K562 (cell line): ENCODE measurements around the gene PCK1. TPM values are rescaled to one million over a fixed set of nuclear protein-coding genes. Genes with fewer than 3 reads are reported as not detected.

ENCODE experiments used
- ATAC-seq: fragments of 200-7000 bp; cut with Tn5 transposase; 3 replicates; pipeline ENCODE4 v1.9.1; 2020; ENCODE audit warnings: moderate library complexity
- BruUV-seq: library from RNA; stranded (reverse); fragments of 400-500 nt; replicated peaks from 2 replicates; lab custom pipeline; 2021; lab: Mats Ljungman, UMichigan
- CTCF ChIA-PET: fragments of 300-600 bp; formaldehyde crosslinking; extraction: SDS; loops from one replicate; lab custom pipeline; 2021; ENCODE audit warnings: low intra/inter-chr PET ratio; lab: Yijun Ruan, JAX
- POLR2A ChIA-PET: fragments of 300-600, 350-650 bp; sonication (Branson Sonifier 250); formaldehyde crosslinking; extraction: SDS; loops from one replicate; lab custom pipeline; 2021; ENCODE audit warnings: antibody characterized with exemption, inconsistent platforms; lab: Yijun Ruan, JAX
- DNase-seq, 4 experiments: peaks; one replicate each; pipeline versions ENCODE4 v3.0.0 to v3.0.0-alpha.2; 2011 to 2018; ENCODE audit warnings: low spot score in 3 of 4, mixed read lengths in 3 of 4; ENCODE audit errors: extremely low read depth in 1 of 4
- FAIRE-seq: peaks from 2 replicates; lab custom pipeline; 2011; peaks lifted over from hg19 to GRCh38; lab: Jason Lieb, UNC
- H2AFZ ChIP-seq: 2 replicates; pipeline ENCODE4 v1.6.0; 2011; ENCODE audit warnings: low read depth, low read length, control low read depth, inconsistent platforms
- H3K27ac ChIP-seq: fragments of 200-600 bp; 3 replicates; pipeline ENCODE4 v1.8.0; 2011; ENCODE audit warnings: low read depth, mild to moderate bottlenecking, control low read depth, inconsistent platforms, low read length, moderate library complexity, mixed read lengths; ENCODE audit errors: extremely low read depth
- H3K27me3 ChIP-seq, 2 experiments: fragments of 300-600 bp in 1 of 2; 2 replicates in 1 of 2; 3 replicates in 1 of 2; pipeline versions ENCODE4 v1.6.0 to v1.8.0; 2011; ENCODE audit warnings: inconsistent platforms in 2 of 2, low read length in 2 of 2, mild to moderate bottlenecking in 1 of 2, mixed read lengths in 1 of 2, moderate library complexity in 1 of 2; ENCODE audit not compliant: control insufficient read depth in 2 of 2, insufficient read depth in 2 of 2
- H3K36me3 ChIP-seq: fragments of 300-600 bp; 3 replicates; pipeline ENCODE4 v1.8.0; 2011; ENCODE audit warnings: mild to moderate bottlenecking, low read length, inconsistent platforms; ENCODE audit not compliant: control insufficient read depth, insufficient read depth
- H3K4me1 ChIP-seq, 2 experiments: fragments of 200-600 bp in 1 of 2; replicated peaks in 1 of 2; 2 replicates in 1 of 2; 3 replicates in 1 of 2; pipeline versions ENCODE4 v1.5.1 to v1.8.0; 2011; ENCODE audit warnings: inconsistent platforms in 2 of 2, low read length in 2 of 2, mild to moderate bottlenecking in 1 of 2, mixed read lengths in 1 of 2, moderate library complexity in 1 of 2; ENCODE audit not compliant: control insufficient read depth in 2 of 2, insufficient read depth in 2 of 2
- H3K4me2 ChIP-seq: 2 replicates; pipeline ENCODE4 v1.6.1; 2011; ENCODE audit warnings: low read length, control low read depth, inconsistent platforms, mixed read lengths; ENCODE audit not compliant: insufficient read depth
- H3K4me3 ChIP-seq: fragments of 200-600 bp; sonication (generic), shearing (Covaris generic); 2 replicates; pipeline ENCODE4 v1.5.1; 2016; ENCODE audit warnings: control low read depth, inconsistent platforms
- H3K79me2 ChIP-seq: fragments of 200-600 bp; 3 replicates; pipeline ENCODE4 v1.8.0; 2011; ENCODE audit warnings: low read length, inconsistent platforms; ENCODE audit not compliant: control insufficient read depth, insufficient read depth
- H3K9ac ChIP-seq, 2 experiments: 2 replicates each; pipeline versions ENCODE4 v1.6.0 to v1.6.1; 2011; ENCODE audit warnings: low read depth in 2 of 2, low read length in 2 of 2, control low read depth in 1 of 2, inconsistent platforms in 1 of 2, mild to moderate bottlenecking in 1 of 2, mixed read lengths in 1 of 2; ENCODE audit not compliant: insufficient read depth in 1 of 2
- H3K9me1 ChIP-seq: one replicate; pipeline ENCODE4 v1.6.0; 2011; ENCODE audit warnings: inconsistent platforms, mild to moderate bottlenecking, low read length, moderate library complexity; ENCODE audit not compliant: control insufficient read depth, insufficient read depth
- H3K9me3 ChIP-seq: replicated peaks from 2 replicates; pipeline ENCODE4 v1.5.1; 2011; ENCODE audit warnings: low read depth, low read length, inconsistent platforms; ENCODE audit not compliant: control insufficient read depth, insufficient read depth
- H4K20me1 ChIP-seq: replicated peaks from 2 replicates; pipeline ENCODE4 v1.6.1; 2011; ENCODE audit warnings: low read length, inconsistent platforms, mixed read lengths; ENCODE audit not compliant: control insufficient read depth, insufficient read depth
- GATAD2B ChIP-seq: fragments of 450-650 bp; IDR thresholded peaks from 2 replicates; pipeline ENCODE4 v1.6.1; 2017; ENCODE audit warnings: mild to moderate bottlenecking, borderline replicate concordance
- HDGF ChIP-seq: fragments of 450-650 bp; IDR thresholded peaks from 2 replicates; pipeline ENCODE4 v1.6.1; 2016
- HMBOX1 ChIP-seq: sonication (generic); IDR thresholded peaks from 2 replicates; pipeline ENCODE4 v1.6.1; 2016
- KLF1 ChIP-seq: fragments of 450-650 bp; IDR thresholded peaks from 2 replicates; pipeline ENCODE4 v1.6.1; 2016; ENCODE audit warnings: missing genetic modification characterization, missing compliant biosample characterization
- TOE1 ChIP-seq, 2 experiments: fragments of 450-650 bp in 1 of 2; sonication (generic) in 1 of 2; formaldehyde crosslinking in 1 of 2; IDR thresholded peaks; 2 replicates each; pipeline versions ENCODE4 v1.7.1 to v1.8.0; 2016 to 2022; ENCODE audit warnings: borderline replicate concordance in 2 of 2, mild to moderate bottlenecking in 2 of 2, antibody characterized with exemption in 1 of 2, inconsistent platforms in 1 of 2, low read depth in 1 of 2, missing genetic modification reagents in 1 of 2, moderate library complexity in 1 of 2
- VEZF1 ChIP-seq: fragments of 200-800 bp; sonication (Bioruptor generic); IDR thresholded peaks from 2 replicates; pipeline ENCODE4 v1.6.1; 2017; ENCODE audit warnings: missing genetic modification characterization, missing compliant biosample characterization
- ZBTB11 ChIP-seq, 3 experiments: fragments of 200-800 bp in 1 of 3; fragments of 250-450 bp in 1 of 3; fragments of 450-650 bp in 1 of 3; sonication (Bioruptor Pico) in 1 of 3; sonication (Bioruptor generic) in 1 of 3; formaldehyde crosslinking in 1 of 3; IDR thresholded peaks; 2 replicates each; pipeline versions ENCODE4 v1.6.1 to v1.8.0; 2016 to 2022; ENCODE audit warnings: mild to moderate bottlenecking in 2 of 3, missing genetic modification characterization in 2 of 3, missing compliant biosample characterization in 1 of 3, moderate library complexity in 1 of 3
- ZNF174 ChIP-seq: fragments of 250-450 bp; sonication (Bioruptor Pico); IDR thresholded peaks from 2 replicates; pipeline ENCODE4 v1.4.0; 2020; ENCODE audit warnings: mild to moderate bottlenecking
- ZNF280A ChIP-seq: fragments of 450-650 bp; IDR thresholded peaks from 2 replicates; pipeline ENCODE4 v1.6.1; 2018; ENCODE audit warnings: mild to moderate bottlenecking, low read depth; ENCODE audit not compliant: partially characterized antibody
- WGBS: fragments of 100-300 bp; shearing (Covaris generic); methylation state at CpG from one replicate; pipeline ENCODE4 v1.1.6; 2016; ENCODE audit warnings: low coverage, mixed read lengths; ENCODE audit not compliant: insufficient coverage; ENCODE audit errors: missing lambda C conversion rate; 5-methylcytosine and 5-hydroxymethylcytosine counted together
- in situ Hi-C: fragments of 300-500 bp; cut with MboI; formaldehyde crosslinking; loops from 4 replicates; pipeline ENCODE4 v1.15.0; 2018; ENCODE audit warnings: inconsistent platforms, mixed read lengths
- intact Hi-C: fragments of 100-400 bp; cut with micrococcal nuclease; formaldehyde crosslinking; loops from 2 replicates; pipeline ENCODE4 v1.14.2; 2022
- polyA plus RNA-seq, 8 experiments: library from polyadenylated mRNA; depleted of rRNA in 4 of 8; stranded (reverse) in 5 of 8; unstranded in 3 of 8; fragments of >200 nt; fragmentation: Nextera tagmentation in 2 of 8; fragmentation: Illumina TruSeq in 1 of 8; extraction: Ambion mirVana in 2 of 8; extraction: Trizol in 1 of 8; gene quantifications; 2 replicates each; pipeline versions ENCODE4 v1.2.1 to v1.2.3, GENCODE V29; 2011 to 2014; ENCODE audit warnings: inconsistent platforms in 1 of 8, missing spikeins in 1 of 8
- total RNA-seq, 7 experiments: library from RNA; depleted of rRNA in 6 of 7; stranded (reverse); fragments of >200 nt in 6 of 7; fragmentation: Illumina TruSeq in 2 of 7; extraction: Trizol in 2 of 7; gene quantifications; 2 replicates each; pipeline versions ENCODE4 v1.2.1 to v1.2.3, GENCODE V29; 2011 to 2021; ENCODE audit warnings: low replicate concordance in 1 of 7

The PCK1 gene
- total and polyA plus RNA-seq, 9 of the 15 experiments (the other 6 are each of a cell fraction or from before 2014, with no cell fraction given) = 0.05 to 0.73 (median 0.15) TPM

GRCh38 chr20:57610261-57610952 lies 49.5 kb downstream of the PCK1 start (continued):
- TF ChIP-seq ZNF280A = no peak
- no peak for TF ChIP-seq KLF1
- TF ChIP-seq ZNF174 = no peak

GRCh38 chr20:57611586-57612311 lies 50.8 kb downstream of the PCK1 start:
- Histone ChIP-seq H3K27ac (no peak overlapping the region), H3K9me1 (no peaks in the 10 kb centered on the region), H3K36me3 (no peaks in the 10 kb centered on the region), H3K9me3 (no peaks in the 10 kb centered on the region), H4K20me1 (peaks cover 8% of the 10 kb centered on the region; the same call in 1 of the 2 replicates), H3K4me3 (no peak overlapping the region), H2AFZ (no peak overlapping the region), H3K27me3 (peaks cover 16 to 63% of the 10 kb centered on the region in 2 experiments; a peak in 4 of 5 replicates), H3K4me2 (no peak overlapping the region), H3K79me2 (no peaks in the 10 kb centered on the region), H3K9ac (no peak overlapping the region), H3K4me1 (peaks cover 0 to 3% of the 10 kb centered on the region in 2 experiments; a peak in 1 of 5 replicates)
- intact Hi-C loops = no loop called here
- CTCF ChIA-PET = no interaction called here
- WGBS = under 1% methylated on average over 11 of the region's 18 CpGs
- BruUV-seq = no TSS peak
- in situ Hi-C loops = loop anchor here (25.0 kb wide), 1 partner anchor 601 kb away; no protein-coding TSS in a partner anchor
- FAIRE-seq = no peak
- no peak for DNase-seq
- POLR2A ChIA-PET = no interaction called here
- no peak; the same call in 2 of the 3 replicates for ATAC-seq
- no peak for TF ChIP-seq ZBTB11 (CRISPR knock-in tag; IDR thresholded peaks at IDR 0.05)
- TF ChIP-seq GATAD2B = no peak
- TF ChIP-seq TOE1 (IDR thresholded peaks at IDR 0.05; ENCODE audit: borderline replicate concordance) = no peak
- TF ChIP-seq TOE1 (CRISPR knock-in tag; IDR thresholded peaks at IDR 0.05; ENCODE audit: borderline replicate concordance, low read depth) = no peak
- no peak for TF ChIP-seq VEZF1 (CRISPR knock-in tag)
- no peak for TF ChIP-seq HDGF
- TF ChIP-seq HMBOX1 = no peak
